HepG2 (cell line): ENCODE measurements around the gene TTC22. TPM values are rescaled to one million over a fixed set of nuclear protein-coding genes. Genes with fewer than 3 reads are reported as not detected.

Experiments
- ATAC-seq: fragments of 200-7000 bp; cut with Tn5 transposase; 3 replicates; pipeline ENCODE4 v1.9.1; 2020; ENCODE audit warnings: mild to moderate bottlenecking, moderate library complexity
- BruUV-seq: library from RNA; stranded (reverse); fragments of 400-500 nt; replicated peaks from 2 replicates; lab custom pipeline; 2021; lab: Mats Ljungman, UMichigan
- CTCF ChIA-PET: fragments of 300-600 bp; formaldehyde crosslinking; extraction: SDS; loops from one replicate; lab custom pipeline; 2021; ENCODE audit warnings: low total read pairs, inconsistent platforms, low intra/inter-chr PET ratio; lab: Yijun Ruan, JAX
- POLR2A ChIA-PET: fragments of 350-600 bp; sonication (Branson Sonifier 250); formaldehyde crosslinking; loops from one replicate; lab custom pipeline; 2020; ENCODE audit warnings: antibody characterized with exemption, inconsistent platforms; lab: Yijun Ruan, JAX
- DNase-seq: peaks from one replicate; pipeline ENCODE4 v3.0.0-alpha.2; 2015; ENCODE audit warnings: low spot score
- FAIRE-seq: peaks from 3 replicates; lab custom pipeline; 2011; peaks lifted over from hg19 to GRCh38; lab: Jason Lieb, UNC
- H2AFZ ChIP-seq: one replicate; pipeline ENCODE4 v1.6.1; 2011; ENCODE audit warnings: low read length, inconsistent platforms
- H3K27ac ChIP-seq: fragments of 300-600 bp; 3 replicates; pipeline ENCODE4 v1.8.0; 2011; ENCODE audit warnings: mixed run types, mild to moderate bottlenecking, mixed read lengths, low read length, inconsistent platforms; ENCODE audit not compliant: insufficient read depth; ENCODE audit errors: extremely low read length
- H3K27me3 ChIP-seq, 2 experiments: fragments of 200-600 bp in 1 of 2; 2 replicates in 1 of 2; 3 replicates in 1 of 2; pipeline versions ENCODE4 v1.6.0 to v1.8.0; 2011; ENCODE audit warnings: low read length in 2 of 2, mild to moderate bottlenecking in 2 of 2, moderate library complexity in 2 of 2, inconsistent platforms in 1 of 2; ENCODE audit not compliant: insufficient read depth in 2 of 2, control insufficient read depth in 1 of 2
- H3K36me3 ChIP-seq, 2 experiments: fragments of 200-600 bp in 1 of 2; replicated peaks in 1 of 2; 2 replicates in 1 of 2; 3 replicates in 1 of 2; pipeline versions ENCODE4 v1.5.1 to v1.8.0; 2011; ENCODE audit warnings: low read length in 2 of 2, inconsistent platforms in 1 of 2; ENCODE audit not compliant: insufficient read depth in 2 of 2, control insufficient read depth in 1 of 2
- H3K4me1 ChIP-seq: 2 replicates; pipeline ENCODE4 v1.5.1; 2012; ENCODE audit warnings: low read length, inconsistent platforms; ENCODE audit not compliant: insufficient read depth
- H3K4me2 ChIP-seq: 2 replicates; pipeline ENCODE4 v1.6.0; 2011; ENCODE audit warnings: low read depth, low read length, inconsistent platforms
- H3K4me3 ChIP-seq, 3 experiments: fragments of 200-600 bp in 1 of 3; sonication (generic), shearing (Covaris generic) in 1 of 3; replicated peaks in 1 of 3; 2 replicates each; pipeline ENCODE4 v1.5.1; 2011 to 2016; ENCODE audit warnings: low read length in 3 of 3, inconsistent platforms in 2 of 3, low read depth in 2 of 3, mild to moderate bottlenecking in 2 of 3, control low read depth in 1 of 3, mixed read lengths in 1 of 3; ENCODE audit not compliant: insufficient read depth in 1 of 3
- H3K79me2 ChIP-seq: one replicate; pipeline ENCODE4 v1.6.1; 2011; ENCODE audit warnings: low read length, inconsistent platforms; ENCODE audit not compliant: insufficient read depth
- H3K9ac ChIP-seq: 2 replicates; pipeline ENCODE4 v1.6.0; 2011; ENCODE audit warnings: mild to moderate bottlenecking, low read depth, low read length, inconsistent platforms; ENCODE audit not compliant: insufficient read depth
- H3K9me3 ChIP-seq: 2 replicates; pipeline ENCODE4 v1.5.1; 2012; ENCODE audit warnings: mild to moderate bottlenecking, low read length
- H4K20me1 ChIP-seq: 2 replicates; pipeline ENCODE4 v1.6.0; 2011; ENCODE audit warnings: inconsistent platforms, mild to moderate bottlenecking, low read length, moderate library complexity; ENCODE audit not compliant: insufficient read depth
- DMTF1 ChIP-seq: sonication (generic); formaldehyde crosslinking; IDR thresholded peaks from 2 replicates; pipeline ENCODE4 v1.4.0; 2020; ENCODE audit warnings: mild to moderate bottlenecking, missing genetic modification reagents
- DPF2 ChIP-seq: sonication (generic); formaldehyde crosslinking; IDR thresholded peaks from 2 replicates; pipeline ENCODE4 v1.4.0; 2020; ENCODE audit warnings: mild to moderate bottlenecking, low read depth, missing genetic modification reagents, borderline replicate concordance
- HDAC1 ChIP-seq: sonication (generic); formaldehyde crosslinking; IDR thresholded peaks from 2 replicates; pipeline ENCODE4 v1.5.1; 2020; ENCODE audit warnings: mild to moderate bottlenecking, missing genetic modification reagents
- KAT7 ChIP-seq: IDR thresholded peaks from 2 replicates; pipeline ENCODE4 v1.6.1; 2018; ENCODE audit warnings: borderline replicate concordance, missing compliant biosample characterization
- KLF6 ChIP-seq: IDR thresholded peaks from 2 replicates; pipeline ENCODE4 v1.8.0; 2016; ENCODE audit warnings: missing biosample characterization, missing genetic modification reagents
- RBFOX2 ChIP-seq: fragments of 200-400 bp; formaldehyde crosslinking; IDR thresholded peaks from 2 replicates; pipeline ENCODE4 v1.6.1; 2017; ENCODE audit warnings: low read depth, mild to moderate bottlenecking, low read length
- SKI ChIP-seq: fragments of 450-650 bp; IDR thresholded peaks from one replicate; pipeline ENCODE4 v1.6.1; 2018; ENCODE audit warnings: mild to moderate bottlenecking; ENCODE audit not compliant: partially characterized antibody
- THRA ChIP-seq: sonication (generic); formaldehyde crosslinking; IDR thresholded peaks from 2 replicates; pipeline ENCODE4 v1.4.0; 2020; ENCODE audit warnings: missing genetic modification reagents, borderline replicate concordance
- ZBTB2 ChIP-seq: sonication (generic); formaldehyde crosslinking; IDR thresholded peaks from 2 replicates; pipeline ENCODE4 v1.8.0; 2022; ENCODE audit warnings: low read depth, missing genetic modification reagents
- ZNF20 ChIP-seq: sonication (generic); formaldehyde crosslinking; IDR thresholded peaks from 2 replicates; pipeline ENCODE4 v1.4.0; 2020; ENCODE audit warnings: mild to moderate bottlenecking, moderate library complexity, missing genetic modification reagents
- ZNF260 ChIP-seq: sonication (generic); formaldehyde crosslinking; IDR thresholded peaks from 2 replicates; pipeline ENCODE4 v1.4.0; 2020; ENCODE audit warnings: missing genetic modification reagents, low read depth, mild to moderate bottlenecking, borderline replicate concordance
- WGBS: methylation state at CpG from one replicate; pipeline ENCODE4 v1.1.6; 2017; ENCODE audit warnings: low lambda C conversion rate; 5-methylcytosine and 5-hydroxymethylcytosine counted together
- in situ Hi-C: cut with HindIII; loops from 2 replicates; pipeline ENCODE4 v1.10.0; 2017; ENCODE audit warnings: low pct_unique_long_range_greater_than_20kb; ENCODE audit not compliant: extremely low pct_ligation_motif_present
- intact Hi-C: fragments of 100-400 bp; cut with micrococcal nuclease; formaldehyde crosslinking; loops from one replicate; pipeline ENCODE4 v1.10.0; 2022; ENCODE audit not compliant: unreplicated experiment
- polyA plus RNA-seq, 8 experiments: library from polyadenylated mRNA; depleted of rRNA in 3 of 8; stranded (reverse) in 7 of 8; unstranded in 1 of 8; fragments of >200 nt; fragmentation: Illumina TruSeq in 4 of 8; extraction: Trizol in 4 of 8; gene quantifications; 2 replicates each; pipeline versions ENCODE4 v1.2.1 to v1.2.3, GENCODE V29; 2011 to 2016; ENCODE audit warnings: low read depth in 4 of 8, missing spikeins in 1 of 8, mixed read lengths in 1 of 8; ENCODE audit not compliant: insufficient read depth in 1 of 8
- total RNA-seq, 5 experiments: library from RNA; depleted of rRNA; stranded (reverse); fragments of >200 nt; fragmentation: Illumina TruSeq; extraction: Trizol; gene quantifications; 2 replicates each; pipeline ENCODE4 v1.2.3, GENCODE V29; 2016; ENCODE audit warnings: low read depth in 1 of 5
- TF ChIP-seq, protein P1 (sequence below): sonication (generic); formaldehyde crosslinking; IDR thresholded peaks from 2 replicates; pipeline ENCODE4 v1.9.0; 2021; ENCODE audit warnings: missing genetic modification reagents, mild to moderate bottlenecking, borderline replicate concordance

The TTC22 gene
- total and polyA plus RNA-seq, 2 of the 13 experiments (the other 11 are each of a cell fraction or from before 2014, with no cell fraction given), result not detected

GRCh38 chr1:54792686-54793282 is 8.3 kb downstream of the TTC22 start:
- in situ Hi-C loops (no loop called here), intact Hi-C loops (loop anchor here (1.0 to 5.0 kb wide), 3 partner anchors 16 to 120 kb away; partner anchors contain the start of gene TTC4)
- WGBS, result 19% methylated on average over 5 of the region's 7 CpGs
- Histone ChIP-seq H3K4me3 (no peak overlapping the region), H3K27me3 (no peaks in the 10 kb centered on the region), H3K9me3 (0 out of 2 replicates have a peak, but pooled peaks cover 7% of the 10 kb centered on the region), H3K9ac (no peak overlapping the region), H3K79me2 (no peaks in the 10 kb centered on the region), H3K4me1 (peaks cover 44% of the 10 kb centered on the region), H3K27ac (no peak overlapping the region), H2AFZ (no peak overlapping the region), H4K20me1 (no peaks in the 10 kb centered on the region), H3K36me3 (no peaks in the 10 kb centered on the region), H3K4me2 (no peak overlapping the region)
- DNase-seq (no peak), ATAC-seq (no peak), FAIRE-seq (no peak)
- BruUV-seq, result no TSS peak
- CTCF ChIA-PET, result interaction anchor here (1.3 to 1.4 kb wide), 2 partner anchors 121 to 723 kb away, joined by 4 to 13 read pairs; no protein-coding TSS in a partner anchor
- POLR2A ChIA-PET, result no interaction called here
- TF ChIP-seq ZNF260 (CRISPR knock-in tag), result no peak
- no peak for TF ChIP-seq ZNF20 (CRISPR knock-in tag)
- no peak for TF ChIP-seq KAT7 (CRISPR knock-in tag)
- no peak for TF ChIP-seq SKI
- no peak for TF ChIP-seq RBFOX2
- TF ChIP-seq, protein P1, sequence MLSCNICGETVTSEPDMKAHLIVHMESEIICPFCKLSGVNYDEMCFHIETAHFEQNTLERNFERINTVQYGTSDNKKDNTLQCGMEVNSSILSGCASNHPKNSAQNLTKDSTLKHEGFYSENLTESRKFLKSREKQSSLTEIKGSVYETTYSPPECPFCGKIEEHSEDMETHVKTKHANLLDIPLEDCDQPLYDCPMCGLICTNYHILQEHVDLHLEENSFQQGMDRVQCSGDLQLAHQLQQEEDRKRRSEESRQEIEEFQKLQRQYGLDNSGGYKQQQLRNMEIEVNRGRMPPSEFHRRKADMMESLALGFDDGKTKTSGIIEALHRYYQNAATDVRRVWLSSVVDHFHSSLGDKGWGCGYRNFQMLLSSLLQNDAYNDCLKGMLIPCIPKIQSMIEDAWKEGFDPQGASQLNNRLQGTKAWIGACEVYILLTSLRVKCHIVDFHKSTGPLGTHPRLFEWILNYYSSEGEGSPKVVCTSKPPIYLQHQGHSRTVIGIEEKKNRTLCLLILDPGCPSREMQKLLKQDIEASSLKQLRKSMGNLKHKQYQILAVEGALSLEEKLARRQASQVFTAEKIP (CRISPR knock-in tag), result no peak
- no peak for TF ChIP-seq THRA (CRISPR knock-in tag)
- TF ChIP-seq DMTF1 (CRISPR knock-in tag), result no peak
- TF ChIP-seq DPF2 (CRISPR knock-in tag), result no peak
- no peak for TF ChIP-seq ZBTB2
- TF ChIP-seq KLF6, result no peak
- TF ChIP-seq HDAC1, result no peak
